GM19351 (cell line): ENCODE results near the gene MT2A.
"Not testable (repeated sequence)": the region's sequence is repeated elsewhere in the genome, so short reads cannot be mapped to it uniquely, and the experiment has no call there.

Source experiments
- ATAC-seq: cut with Tn5 transposase; IDR thresholded peaks from one replicate; pipeline ENCODE4 v1.9.1; 2021; ENCODE audit warnings: mild to moderate bottlenecking, moderate library complexity; ENCODE audit not compliant: unreplicated experiment

The MT2A gene

DNA sequence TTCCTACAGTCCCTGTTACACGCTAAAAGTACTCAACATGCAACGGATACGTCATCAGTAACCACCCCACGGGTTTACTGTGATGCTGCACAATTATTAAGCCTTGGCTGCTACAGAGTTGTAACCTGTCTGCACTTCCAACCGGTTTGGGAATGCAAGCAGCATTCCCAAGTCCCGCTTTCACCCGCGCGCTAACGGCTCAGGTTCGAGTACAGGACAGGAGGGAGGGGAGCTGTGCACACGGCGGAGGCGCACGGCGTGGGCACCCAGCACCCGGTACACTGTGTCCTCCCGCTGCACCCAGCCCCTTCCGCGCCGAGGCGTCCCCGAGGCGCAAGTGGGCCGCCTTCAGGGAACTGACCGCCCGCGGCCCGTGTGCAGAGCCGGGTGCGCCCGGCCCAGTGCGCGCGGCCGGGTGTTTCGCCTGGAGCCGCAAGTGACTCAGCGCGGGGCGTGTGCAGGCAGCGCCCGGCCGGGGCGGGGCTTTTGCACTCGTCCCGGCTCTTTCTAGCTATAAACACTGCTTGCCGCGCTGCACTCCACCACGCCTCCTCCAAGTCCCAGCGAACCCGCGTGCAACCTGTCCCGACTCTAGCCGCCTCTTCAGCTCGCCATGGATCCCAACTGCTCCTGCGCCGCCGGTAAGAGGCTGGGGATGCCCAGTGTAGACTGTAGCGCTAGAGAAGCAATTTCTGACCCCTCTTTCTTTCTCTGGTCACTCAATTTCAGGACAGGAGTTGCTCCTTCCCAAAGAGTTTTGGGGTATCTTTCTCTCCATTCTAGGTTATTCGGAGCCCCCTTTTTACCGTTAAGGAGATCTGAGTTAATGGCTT is at the start of gene MT2A:
MT2A (plus strand) TSS at position 542 of the 833 bp plus-strand sequence; CDS start at position 614, 72 bp downstream.
- peak; percentile 91 for ATAC-seq

DNA sequence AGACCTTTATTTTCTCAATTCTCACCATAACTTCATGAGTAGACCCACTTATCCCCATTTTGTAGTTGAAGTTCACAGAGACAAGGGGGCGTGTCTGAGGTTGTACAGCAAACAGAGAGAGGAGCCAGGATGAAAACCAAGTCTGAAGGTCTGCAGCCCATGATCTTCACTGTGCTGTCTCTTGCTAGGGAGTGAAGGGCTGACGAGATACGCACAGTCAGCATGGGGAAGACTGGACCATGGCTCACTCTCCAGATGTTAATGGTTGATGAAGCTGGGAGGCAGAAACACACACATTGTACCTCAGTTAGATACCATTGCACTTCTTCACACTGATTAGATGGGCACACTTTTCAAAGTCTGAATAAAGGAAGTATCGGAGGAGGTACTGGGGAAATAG is 49.3 kb upstream of the MT2A start:
- ATAC-seq = no peak

DNA sequence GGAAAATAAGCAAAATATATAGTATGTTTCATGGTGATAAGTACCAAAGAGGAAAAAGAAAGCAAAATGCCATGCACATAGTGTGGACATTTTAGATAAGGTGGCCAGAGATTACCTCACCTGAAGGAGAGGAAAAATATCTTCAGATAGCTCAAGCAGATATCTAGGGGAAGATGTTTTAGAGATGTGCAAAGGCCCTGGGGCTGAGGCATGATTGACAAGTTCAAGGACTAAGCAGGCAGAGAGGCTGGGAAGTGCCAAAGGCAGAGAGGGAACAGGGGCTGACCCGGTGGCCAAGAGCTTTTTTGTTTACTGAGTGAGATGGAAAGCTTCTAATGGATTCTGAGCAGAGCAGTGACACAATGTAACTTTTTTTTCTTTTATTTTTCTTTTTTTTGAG is 47.9 kb upstream of the MT2A start:
- no peak for ATAC-seq

DNA sequence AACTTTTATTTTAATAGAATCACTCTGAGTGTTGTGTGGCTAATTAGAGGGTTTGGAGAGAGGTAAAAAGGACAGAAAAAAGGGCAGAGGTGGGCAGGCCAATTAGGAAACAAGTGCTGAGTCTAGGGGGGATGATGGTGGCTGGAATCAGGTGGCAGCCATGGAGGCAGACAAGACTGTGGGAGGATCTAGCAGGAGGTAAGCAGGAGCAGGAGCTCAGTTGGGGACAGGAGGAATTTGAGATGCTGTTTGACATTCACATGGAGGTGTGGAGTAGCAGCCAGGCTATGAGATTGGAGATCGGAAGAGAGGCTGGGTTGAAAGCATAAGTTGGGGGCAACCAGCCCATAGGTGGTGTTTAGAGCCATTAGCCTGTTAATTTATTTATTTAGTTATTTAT is 47.3 kb upstream of the MT2A start:
- no peak for ATAC-seq

DNA sequence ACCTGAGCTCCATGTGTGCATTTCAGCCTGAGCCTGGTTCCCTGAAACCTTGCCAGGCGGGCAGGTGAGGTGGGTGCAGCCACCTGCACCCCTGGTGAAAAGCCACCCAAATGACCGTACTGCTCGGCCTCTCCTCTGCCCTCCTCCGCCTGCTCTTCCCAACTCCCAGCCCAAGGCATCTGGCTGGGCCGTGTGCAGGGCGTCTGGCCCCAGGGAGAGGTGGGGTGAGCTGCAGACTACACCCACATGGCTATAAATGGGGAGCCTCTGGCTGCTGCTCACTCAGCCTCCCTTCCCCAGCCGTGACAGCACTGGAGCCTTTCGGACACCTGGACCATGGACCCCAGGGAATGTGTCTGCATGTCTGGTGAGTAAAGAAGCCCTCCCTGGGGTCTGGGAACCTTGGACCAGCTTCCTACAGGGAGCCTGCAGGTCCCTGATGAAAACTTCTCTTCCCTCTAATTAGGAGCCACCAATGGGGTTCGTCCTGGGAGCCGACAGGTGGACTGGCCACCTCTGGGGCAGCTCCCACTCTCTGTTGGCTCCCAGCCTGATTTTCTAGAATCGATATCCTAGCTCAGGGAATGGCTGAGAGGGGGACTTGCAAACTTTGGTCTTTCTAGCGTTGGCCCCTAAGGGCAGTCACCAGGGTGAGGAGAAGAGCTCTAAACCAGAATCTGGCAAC is 43.4 kb upstream of the MT2A start, which contains the start of gene MT4:
MT4 (plus strand) TSS at position 281 of the 685 bp plus-strand sequence; CDS start at position 337, 56 bp downstream.
- ATAC-seq = no peak

DNA sequence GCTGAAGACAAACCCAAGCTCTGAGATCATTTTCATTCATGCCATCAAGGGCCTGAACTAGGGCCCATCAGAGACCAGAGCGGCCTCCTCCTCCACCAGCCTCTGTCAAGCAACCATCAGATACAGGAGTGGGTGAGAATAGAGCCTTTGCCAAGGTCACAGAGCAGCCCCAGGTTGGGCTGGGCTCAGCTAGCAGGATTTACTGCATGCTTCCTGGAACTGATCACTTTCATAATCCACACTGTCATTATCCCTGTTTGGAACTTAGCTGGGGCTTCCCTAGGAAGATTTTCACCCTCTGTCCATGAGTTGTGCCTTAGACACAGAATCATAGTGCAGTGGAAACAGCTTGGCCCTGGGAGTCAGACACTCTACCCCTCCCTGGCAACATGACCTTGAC is 38.4 kb upstream of the MT2A start:
- no peak for ATAC-seq

DNA sequence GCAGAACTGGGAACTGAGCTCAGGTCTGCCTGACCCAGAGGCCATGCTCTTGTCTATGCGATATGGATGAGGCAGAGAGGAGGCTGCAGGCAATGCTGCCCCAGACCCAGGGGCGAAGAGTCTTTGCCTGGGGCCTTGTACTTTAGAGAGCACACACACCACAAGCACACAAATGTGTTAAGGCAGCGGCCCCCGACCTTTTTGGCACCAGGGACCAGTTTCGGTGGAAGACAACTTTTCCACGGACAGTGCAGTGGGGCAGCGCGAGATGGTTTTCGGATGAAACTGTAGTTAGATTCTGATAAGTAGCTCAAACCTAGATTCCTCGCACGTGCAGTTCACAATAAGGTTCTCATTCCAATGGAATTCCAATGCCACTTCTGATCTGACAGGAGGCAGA is 36.9 kb upstream of the MT2A start:
- no peak for ATAC-seq

DNA sequence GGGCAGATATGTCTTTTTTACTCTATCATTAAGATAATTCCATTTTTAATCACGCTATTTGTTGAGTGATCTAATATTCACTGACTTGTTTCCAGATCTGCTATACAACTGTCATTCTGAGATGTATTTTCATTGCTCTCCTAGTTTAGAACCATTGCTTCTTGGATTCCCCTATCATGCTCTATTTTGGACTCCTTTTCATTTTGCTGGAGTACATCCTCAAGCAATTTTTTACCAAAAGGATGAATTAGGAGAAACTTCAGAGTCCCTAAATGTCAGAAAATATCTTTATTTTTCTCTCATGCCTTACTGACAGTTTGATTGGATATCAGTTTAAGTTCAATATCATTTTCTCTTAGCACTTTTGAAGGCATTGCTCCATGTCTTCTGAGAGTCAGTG is 33.8 kb upstream of the MT2A start:
- ATAC-seq = no peak

DNA sequence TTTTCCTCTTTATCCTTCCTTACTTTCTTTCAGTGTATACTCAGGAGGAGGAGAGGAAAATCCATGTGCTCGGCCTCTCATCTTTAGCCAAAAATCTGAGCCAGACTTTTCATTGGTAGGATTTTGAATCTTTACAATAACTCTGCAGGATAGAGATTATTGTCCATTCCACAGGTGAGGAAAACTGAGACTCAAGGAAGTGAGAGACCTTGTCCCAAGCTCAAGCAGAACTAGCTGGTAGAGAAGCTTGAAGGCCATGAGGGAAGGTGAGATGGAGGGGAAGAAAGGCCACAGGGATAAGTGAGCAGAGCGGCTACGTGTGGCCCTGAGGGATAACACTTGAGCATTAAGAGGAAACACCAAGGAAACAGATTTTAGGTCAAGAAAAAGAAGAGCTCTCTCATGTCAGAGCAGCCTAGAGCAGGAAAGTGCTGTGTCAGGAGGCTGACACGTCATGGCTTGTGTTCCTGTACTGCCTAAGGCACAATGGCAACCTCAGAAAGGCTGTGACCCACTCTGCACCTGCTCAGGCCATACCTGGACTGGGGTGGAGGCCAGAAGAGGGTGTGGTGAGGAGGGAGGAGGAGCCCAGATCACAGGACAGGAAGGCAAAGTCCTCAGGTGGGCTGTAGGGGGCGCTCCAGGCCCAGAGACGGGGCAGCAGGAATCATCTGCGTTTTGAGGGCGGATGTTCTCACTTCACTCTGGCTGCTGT is 31.6 kb upstream of the MT2A start:
- peak; percentile 96 for ATAC-seq

DNA sequence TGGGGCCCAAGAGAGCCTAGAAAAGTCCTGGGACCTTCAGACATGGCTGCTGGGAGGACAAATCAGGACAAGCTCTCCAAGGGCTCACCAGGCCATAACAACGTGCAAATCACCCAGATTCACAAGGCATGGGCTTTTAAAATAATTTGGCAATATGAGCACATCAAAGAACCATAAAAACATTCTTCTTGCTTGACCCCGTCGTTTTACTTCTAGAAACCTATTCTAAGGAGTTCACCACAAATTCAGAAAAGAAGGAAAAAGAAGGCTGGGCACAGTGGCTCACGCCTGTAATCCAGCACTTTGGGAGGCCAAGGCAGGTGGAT is 31.1 kb upstream of the MT2A start:
- ATAC-seq = no peak

DNA sequence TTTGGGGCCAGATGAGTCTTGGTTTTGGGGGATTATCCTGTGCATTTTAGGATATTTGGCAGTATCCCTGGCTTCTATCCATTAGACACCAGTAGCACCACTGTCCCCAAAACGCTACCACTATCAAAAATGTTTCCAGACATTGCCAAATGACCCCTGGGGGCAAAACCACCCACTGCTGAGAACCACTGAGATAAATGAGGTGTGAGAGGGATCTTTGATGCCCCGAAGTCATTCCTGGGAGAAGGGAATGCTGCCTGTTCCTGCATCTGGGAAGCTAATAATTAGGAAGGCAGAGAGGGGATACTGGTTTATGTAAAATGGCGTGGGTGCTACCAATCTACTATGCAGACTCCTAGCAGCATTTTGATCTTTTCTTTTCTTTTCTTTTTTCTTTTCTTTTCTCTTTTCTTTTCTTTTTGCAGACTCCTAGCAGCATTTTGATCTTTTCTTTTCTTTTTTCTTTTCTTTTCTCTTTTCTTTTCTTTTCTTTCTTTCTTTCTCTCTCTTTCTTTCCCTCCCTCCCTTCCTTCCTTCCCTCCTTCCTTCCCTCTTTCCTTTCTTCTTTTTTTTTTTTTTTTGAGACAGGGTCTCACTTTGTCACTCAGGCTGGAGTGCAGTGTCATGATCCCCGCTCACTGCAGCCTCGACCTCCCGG is 27.9 kb upstream of the MT2A start:
- ATAC-seq = no peak

DNA sequence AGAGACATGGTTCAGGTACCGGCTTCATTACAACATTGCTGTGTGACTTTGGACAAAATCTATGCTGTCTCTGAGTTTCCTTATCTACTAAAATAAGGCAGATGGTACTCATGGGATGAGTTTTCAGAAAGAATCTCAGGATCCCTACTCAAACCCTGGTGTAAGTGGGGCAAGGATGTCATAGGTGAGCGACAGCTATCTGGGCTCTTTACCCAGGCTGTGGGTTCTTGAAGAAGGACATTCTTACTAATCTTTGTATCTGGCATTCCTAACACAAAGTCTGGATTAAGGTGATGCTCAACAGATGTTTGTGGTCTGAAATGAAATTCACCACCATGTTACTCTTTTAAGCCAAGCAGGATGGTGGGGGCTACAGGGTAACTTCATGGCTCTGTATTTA is 25.5 kb upstream of the MT2A start:
- not testable (repeated sequence) for ATAC-seq

DNA sequence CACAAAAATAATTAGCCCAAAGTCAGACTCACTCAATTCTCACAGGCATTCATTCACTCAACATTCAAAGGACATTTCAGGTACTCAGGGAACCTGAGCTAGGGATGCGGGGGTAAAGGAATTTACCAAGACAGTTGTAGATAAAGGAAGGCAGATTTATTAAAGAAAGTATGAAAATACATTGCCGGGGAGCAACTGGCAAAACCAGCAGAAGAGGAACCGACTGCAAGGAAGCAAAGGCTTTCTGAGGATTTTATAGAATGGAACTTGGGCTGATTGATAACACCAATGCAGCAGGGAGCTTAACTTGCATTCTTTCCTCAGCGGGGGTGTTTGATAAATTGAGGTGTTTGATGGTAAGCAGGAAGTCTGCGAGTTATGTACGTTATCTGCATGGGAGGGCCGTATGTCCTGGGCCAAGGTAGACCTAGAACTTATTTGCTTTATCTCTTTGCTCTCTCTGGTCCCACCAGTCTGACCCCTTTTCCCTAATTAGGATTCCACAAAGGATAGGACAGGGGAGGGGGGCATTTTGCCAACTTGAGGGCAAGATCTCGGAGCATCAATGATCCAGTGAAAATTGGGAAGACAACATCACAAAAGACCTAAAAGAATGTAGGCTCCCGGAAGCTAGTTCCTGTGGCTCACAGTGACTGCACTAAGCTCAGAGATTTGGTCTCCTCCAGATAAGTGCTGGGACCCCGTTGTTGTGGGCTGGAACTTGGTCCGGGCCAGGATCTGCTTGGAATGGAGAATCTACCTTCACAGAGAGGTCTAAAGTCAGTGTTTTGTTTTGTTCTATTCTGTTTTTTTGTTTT is 24.8 kb upstream of the MT2A start:
- no peak for ATAC-seq

DNA sequence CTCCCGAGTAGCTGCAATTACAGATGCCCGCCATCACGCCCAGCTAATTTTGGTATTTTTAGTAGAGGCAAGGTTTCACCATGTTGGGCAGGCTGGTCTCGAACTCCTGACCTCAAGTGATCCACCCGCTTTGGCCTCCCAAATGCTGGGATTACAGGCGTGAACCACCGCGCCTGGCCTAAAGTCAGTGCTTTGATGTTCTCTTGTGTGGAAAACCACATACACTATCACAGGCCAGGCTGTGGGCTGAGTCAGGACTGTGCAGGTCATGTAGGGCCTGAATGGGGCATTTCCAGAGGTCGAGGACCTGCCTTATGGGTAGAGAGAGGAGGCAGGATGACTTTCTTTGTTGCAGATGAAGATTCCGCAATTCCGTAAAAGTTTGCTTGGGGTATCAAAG is 24.1 kb upstream of the MT2A start:
- ATAC-seq = no peak

DNA sequence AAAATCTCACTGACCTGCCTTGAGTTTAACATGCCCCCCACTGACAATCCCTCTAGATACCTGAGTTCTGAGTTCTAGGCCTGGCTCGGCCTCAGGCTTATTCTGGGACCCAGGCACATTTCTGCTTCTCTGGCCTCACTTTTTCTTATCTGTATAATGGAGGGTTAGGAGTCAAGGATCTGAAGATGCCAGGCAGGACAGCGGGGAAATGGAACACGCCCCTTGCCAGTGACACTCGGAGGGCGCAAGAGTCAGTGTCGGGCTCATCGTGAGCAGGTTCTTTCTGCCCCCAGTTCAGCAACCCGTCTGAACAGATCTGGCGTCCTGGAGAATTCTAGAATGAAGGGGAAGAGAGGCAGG is 19.6 kb upstream of the MT2A start:
- no peak for ATAC-seq

DNA sequence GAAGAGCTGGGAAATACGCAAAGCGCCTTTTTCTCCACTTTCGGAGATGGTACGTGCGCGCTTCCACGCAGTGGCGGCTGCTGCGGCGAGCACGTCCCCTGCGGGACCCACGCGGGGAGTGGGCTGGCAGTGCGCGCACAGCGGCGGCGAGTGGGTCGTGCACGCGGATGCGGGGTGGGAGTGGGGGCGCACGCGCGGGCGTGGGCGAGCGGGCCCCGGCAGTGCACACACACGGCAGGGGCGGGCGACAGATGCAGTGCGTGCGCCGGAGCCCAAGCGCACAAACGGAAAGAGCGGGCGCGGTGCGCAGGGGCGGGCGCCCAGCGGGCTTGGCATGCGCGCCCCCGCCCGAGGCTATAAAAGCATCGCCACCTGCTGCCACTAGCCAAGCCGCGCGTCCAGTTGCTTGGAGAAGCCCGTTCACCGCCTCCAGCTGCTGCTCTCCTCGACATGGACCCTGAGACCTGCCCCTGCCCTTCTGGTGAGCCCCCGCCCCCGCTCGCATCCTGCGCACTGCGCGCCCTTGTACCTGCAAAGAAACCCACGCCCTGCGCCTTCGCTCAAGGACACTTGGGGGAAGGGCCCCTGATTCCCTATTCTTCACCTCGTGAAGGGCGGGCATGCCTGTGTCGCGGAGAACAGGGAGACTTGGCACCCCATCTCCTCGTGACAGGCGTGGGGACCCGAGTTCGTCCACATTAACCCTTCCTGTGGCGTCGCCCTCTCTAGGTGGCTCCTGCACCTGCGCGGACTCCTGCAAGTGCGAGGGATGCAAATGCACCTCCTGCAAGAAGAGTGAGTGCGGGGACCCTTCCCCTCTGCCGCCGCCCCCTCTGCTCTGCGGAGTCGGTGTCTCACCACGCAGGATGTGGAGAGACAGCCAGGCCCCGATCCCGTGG is 19.0 kb upstream of the MT2A start, which contains the start of gene MT3:
MT3 (plus strand) TSS at position 388 of the 899 bp plus-strand sequence; CDS start at position 451, 63 bp downstream.
- no peak for ATAC-seq

DNA sequence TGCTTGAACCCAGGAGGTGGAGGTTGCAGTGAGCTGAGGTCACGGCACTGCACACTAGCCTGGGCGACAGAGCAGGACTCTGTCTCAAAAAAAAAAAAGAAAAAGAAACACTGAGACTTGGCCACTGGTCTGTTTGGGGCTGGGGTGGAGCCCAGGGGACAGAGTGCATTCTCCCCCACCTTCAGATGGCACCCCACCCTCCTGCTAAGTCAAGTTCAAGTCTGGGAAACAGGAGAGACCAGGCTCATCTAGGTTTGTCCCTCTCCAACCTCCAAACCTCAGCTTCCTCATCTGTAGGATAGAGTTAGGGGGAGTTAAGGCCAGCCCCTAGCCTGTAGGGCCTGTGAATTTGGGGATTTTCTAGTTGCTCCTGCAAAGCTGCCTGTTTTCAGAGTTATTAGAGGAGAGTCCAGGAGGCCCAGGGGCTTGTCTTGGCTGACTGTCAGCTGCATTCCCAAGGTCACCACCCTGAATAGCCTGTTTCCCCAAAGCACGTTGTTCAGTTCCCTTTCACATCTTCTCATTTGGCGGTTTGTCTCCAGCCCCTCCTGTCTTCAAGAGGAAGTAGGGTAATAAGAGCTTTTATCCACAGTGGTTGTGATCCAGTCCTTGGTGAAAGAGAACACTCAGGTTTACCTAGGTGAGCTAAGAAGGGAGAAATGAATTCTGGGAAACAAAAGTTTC is 16.9 kb upstream of the MT2A start:
- ATAC-seq = no peak

DNA sequence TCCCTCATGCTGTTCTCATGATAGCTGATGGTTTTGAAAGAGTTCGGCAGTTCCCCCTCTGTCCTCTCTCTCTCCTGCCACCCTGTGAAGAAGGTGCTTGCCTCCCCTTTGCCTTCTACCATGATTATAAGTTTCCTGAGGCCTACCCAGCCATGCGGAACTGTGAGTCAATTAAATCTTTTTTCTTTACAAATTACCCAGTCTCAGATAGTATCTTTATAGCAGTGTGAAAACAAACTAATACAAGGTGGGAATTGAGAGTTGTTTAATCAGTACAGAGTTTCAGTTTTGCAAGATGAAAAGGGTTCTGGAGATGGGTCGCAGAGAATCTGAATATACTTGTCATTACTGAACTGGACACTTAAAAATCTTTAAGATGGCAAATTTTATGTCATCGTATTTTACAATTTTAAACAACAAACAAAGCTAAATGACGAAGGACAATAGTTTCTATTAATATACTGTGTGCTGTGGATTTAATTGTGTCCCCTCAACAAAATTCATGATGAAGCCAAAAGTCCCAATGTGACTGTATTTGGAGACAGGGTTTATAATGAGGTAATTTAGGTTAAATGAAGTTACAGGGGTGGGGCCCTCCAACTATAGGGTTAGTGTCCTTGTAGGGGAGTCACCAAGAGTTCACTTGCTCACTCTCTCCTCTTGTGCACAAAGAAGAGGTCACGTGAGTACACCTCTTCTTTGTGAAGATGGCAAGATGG is 14.7 kb upstream of the MT2A start:
- no peak for ATAC-seq
